Endodermal cell (in vitro differentiated cells): Measurements from ENCODE around the gene TRIM67. TPM values are rescaled to one million over a fixed set of nuclear protein-coding genes. Genes with fewer than 3 reads are reported as not detected.

Experiments used
- DNase-seq: peaks from one replicate; pipeline ENCODE4 v3.0.0-alpha.2; 2017
- H3K27ac ChIP-seq: 2 replicates; pipeline ENCODE4 v1.5.1; 2013; ENCODE audit warnings: mild to moderate bottlenecking, low read depth, low read length, moderate library complexity
- H3K27me3 ChIP-seq: 2 replicates; pipeline ENCODE4 v1.6.1; 2013; ENCODE audit warnings: mild to moderate bottlenecking, low read length, moderate library complexity; ENCODE audit not compliant: insufficient read depth, control insufficient read depth, poor library complexity, severe bottlenecking
- H3K36me3 ChIP-seq: 2 replicates; pipeline ENCODE4 v1.7.0; 2013; ENCODE audit warnings: mild to moderate bottlenecking, low read length, moderate library complexity; ENCODE audit not compliant: control insufficient read depth, insufficient read depth
- H3K4me1 ChIP-seq: one replicate; pipeline ENCODE4 v1.7.0; 2013; ENCODE audit warnings: low read length; ENCODE audit not compliant: control insufficient read depth, insufficient read depth
- H3K4me3 ChIP-seq: 2 replicates; pipeline ENCODE4 v1.5.1; 2013; ENCODE audit warnings: mild to moderate bottlenecking, low read length, moderate library complexity
- H3K9ac ChIP-seq: 2 replicates; pipeline ENCODE4 v1.6.1; 2013; ENCODE audit warnings: mild to moderate bottlenecking, low read length, moderate library complexity; ENCODE audit not compliant: poor library complexity, severe bottlenecking; ENCODE audit errors: extremely low read depth
- H3K9me3 ChIP-seq: 2 replicates; pipeline ENCODE4 v1.6.1; 2013; ENCODE audit warnings: mild to moderate bottlenecking, low read length, moderate library complexity; ENCODE audit not compliant: control insufficient read depth
- H3K27ac Mint-ChIP-seq: 2 replicates; pipeline ENCODE4 v1.8.0; 2020; ENCODE audit warnings: mixed read lengths
- H3K27me3 Mint-ChIP-seq: 2 replicates; pipeline ENCODE4 v1.8.0; 2021; ENCODE audit warnings: mild to moderate bottlenecking, mixed read lengths; ENCODE audit not compliant: insufficient read depth
- H3K36me3 Mint-ChIP-seq: 2 replicates; pipeline ENCODE4 v1.8.0; 2020; ENCODE audit warnings: low read depth, mixed read lengths
- H3K4me1 Mint-ChIP-seq: 2 replicates; pipeline ENCODE4 v1.8.0; 2020; ENCODE audit warnings: mixed read lengths
- H3K4me3 Mint-ChIP-seq: 2 replicates; pipeline ENCODE4 v1.8.0; 2020; ENCODE audit warnings: mild to moderate bottlenecking, moderate library complexity, mixed read lengths
- H3K9me3 Mint-ChIP-seq: 2 replicates; pipeline ENCODE4 v1.8.0; 2020; ENCODE audit warnings: mild to moderate bottlenecking, mixed read lengths
- CTCF ChIP-seq: fragments of 200-600 bp; sonication (generic); conservative IDR thresholded peaks from 2 replicates; pipeline ENCODE4 v1.5.0; 2021; ENCODE audit warnings: antibody characterized with exemption, mild to moderate bottlenecking
- WGBS, 2 experiments: methylation state at CpG; one replicate each; pipeline versions ENCODE4 v1.1.5 to v1.1.7; 2013; ENCODE audit warnings: missing lambda C conversion rate in 2 of 2, mixed read lengths in 1 of 2; ENCODE audit not compliant: insufficient coverage in 1 of 2, insufficient read length in 1 of 2; 5-methylcytosine and 5-hydroxymethylcytosine counted together
- total RNA-seq, 2 donors: library from RNA; stranded (reverse); fragmentation: NEBNext Ultra II Directional in 1 of 2; extraction: Animal tissue kit (Norgen Biotek cat#: 25700) in 1 of 2; gene quantifications; 2 replicates in 1 of 2; 3 replicates in 1 of 2; pipeline ENCODE4 v1.2.1, GENCODE V29; 2021

The TRIM67 gene
- total RNA-seq, 2 donors from 2014 or later: 0.04 TPM

- DNase-seq: no peak
- TF ChIP-seq CTCF: no peak
- Mint-ChIP-seq H3K4me1 (peaks cover 11% of the 10 kb centered on the region), H3K27me3 (peaks cover 52% of the 10 kb centered on the region), H3K27ac (no peak overlapping the region), H3K36me3 (peaks cover 5% of the 10 kb centered on the region), H3K9me3 (peaks cover 46% of the 10 kb centered on the region), H3K4me3 (no peak overlapping the region)
- H3K4me1 ChIP-seq: peaks cover 16% of the 10 kb centered on the region
- H3K9me3 ChIP-seq: peaks cover 19% of the 10 kb centered on the region
- no peak overlapping the region for H3K9ac ChIP-seq
- 89 to 94% methylated on average over 10 to 11 of the region's 11 CpGs for WGBS, 2 experiments
- no peak overlapping the region for H3K4me3 ChIP-seq
- H3K36me3 ChIP-seq: no peaks in the 10 kb centered on the region
- no peaks in the 10 kb centered on the region for H3K27me3 ChIP-seq
- no peak overlapping the region for H3K27ac ChIP-seq
These were observed 24.7 kb downstream of the TRIM67 start for GRCh38 chr1:231186356-231187115.

DNA sequence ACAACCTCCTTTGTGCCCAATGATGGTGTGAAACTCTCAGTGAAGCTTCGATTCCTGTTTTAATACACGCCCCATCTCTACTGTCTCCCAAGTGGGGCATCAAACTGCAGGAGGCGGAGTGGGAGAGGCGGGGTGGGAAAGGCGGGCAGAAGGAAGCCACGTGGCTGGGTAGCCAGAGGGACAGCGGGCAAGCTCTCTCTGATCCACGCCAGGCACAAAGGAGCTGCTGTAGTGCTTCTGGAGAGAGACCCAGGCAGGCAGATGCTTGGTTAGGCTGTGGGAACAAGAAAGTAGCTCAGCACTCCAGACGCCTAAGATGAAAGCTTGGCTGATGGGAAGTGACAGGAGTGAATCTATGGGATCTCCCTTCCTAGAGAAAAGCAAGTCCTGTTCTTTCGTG is 25.7 kb downstream of the TRIM67 start:
- Mint-ChIP-seq H3K4me3 (no peak overlapping the region), H3K36me3 (peaks cover 5% of the 10 kb centered on the region), H3K27me3 (peaks cover 53% of the 10 kb centered on the region), H3K4me1 (peaks cover 11% of the 10 kb centered on the region), H3K27ac (no peak overlapping the region), H3K9me3 (peaks cover 46% of the 10 kb centered on the region)
- Histone ChIP-seq H3K4me1 (peaks cover 16% of the 10 kb centered on the region), H3K27me3 (no peaks in the 10 kb centered on the region), H3K36me3 (no peaks in the 10 kb centered on the region), H3K9me3 (peaks cover 19% of the 10 kb centered on the region), H3K9ac (no peak overlapping the region), H3K27ac (no peak overlapping the region), H3K4me3 (no peak overlapping the region)
- 57 to 72% methylated on average over 8 to 10 of the region's 10 CpGs for WGBS, 2 experiments
- no peak for TF ChIP-seq CTCF
- peak; percentile 89 for DNase-seq

- no peak overlapping the region for H3K4me3 ChIP-seq
- no peaks in the 10 kb centered on the region for H3K36me3 ChIP-seq
- Mint-ChIP-seq H3K27me3 (peaks cover 57% of the 10 kb centered on the region), H3K27ac (no peak overlapping the region), H3K9me3 (peaks cover 46% of the 10 kb centered on the region), H3K4me3 (no peak overlapping the region), H3K36me3 (peaks cover 5% of the 10 kb centered on the region), H3K4me1 (peaks cover 11% of the 10 kb centered on the region)
- no peak overlapping the region for H3K9ac ChIP-seq
- WGBS, 2 experiments: 50 to 65% methylated on average over 2 to 3 of the region's 3 CpGs
- peaks cover 19% of the 10 kb centered on the region for H3K9me3 ChIP-seq
- no peak overlapping the region for H3K27ac ChIP-seq
- H3K27me3 ChIP-seq: no peaks in the 10 kb centered on the region
- no peak for TF ChIP-seq CTCF
- peak; percentile 74 for DNase-seq
- peaks cover 16% of the 10 kb centered on the region for H3K4me1 ChIP-seq
These were observed 26.2 kb downstream of the TRIM67 start for GRCh38 chr1:231188072-231188471.
